Skeletal muscle satellite cell (primary cell): Measurements from ENCODE around the gene INPP5B.

Experiments
- H3K27me3 ChIP-seq: 2 replicates; pipeline ENCODE4 v1.7.0; 2013; ENCODE audit warnings: low read length; ENCODE audit not compliant: control insufficient read depth, insufficient read depth
- H3K36me3 ChIP-seq: 2 replicates; pipeline ENCODE4 v1.7.0; 2013; ENCODE audit warnings: mild to moderate bottlenecking, control low read depth, low read length; ENCODE audit not compliant: insufficient read depth
- H3K4me1 ChIP-seq: 2 replicates; pipeline ENCODE4 v1.7.0; 2013; ENCODE audit warnings: low read length; ENCODE audit not compliant: control insufficient read depth, insufficient read depth
- H3K4me2 ChIP-seq: 2 replicates; pipeline ENCODE4 v1.7.0; 2013; ENCODE audit warnings: mild to moderate bottlenecking, low read length
- H3K4me3 ChIP-seq: 2 replicates; pipeline ENCODE4 v1.7.0; 2013; ENCODE audit warnings: low read length
- H3K9ac ChIP-seq: 2 replicates; pipeline ENCODE4 v1.7.0; 2013; ENCODE audit warnings: mild to moderate bottlenecking, low read depth, low read length, moderate library complexity
- H3K9me3 ChIP-seq: replicated peaks from 2 replicates; pipeline ENCODE4 v1.7.0; 2013; ENCODE audit warnings: mild to moderate bottlenecking, control low read depth, low read length

INPP5B gene

GRCh38 chr1:37845049-37845646 is 101.7 kb downstream of the INPP5B start:
- peaks cover 37% of the 10 kb centered on the region for H3K36me3 ChIP-seq
- no peak overlapping the region for H3K4me2 ChIP-seq
- no peak overlapping the region for H3K9ac ChIP-seq
- no peaks in the 10 kb centered on the region for H3K27me3 ChIP-seq
- no peaks in the 10 kb centered on the region for H3K9me3 ChIP-seq
- no peak overlapping the region for H3K4me3 ChIP-seq
- no peaks in the 10 kb centered on the region for H3K4me1 ChIP-seq

DNA sequence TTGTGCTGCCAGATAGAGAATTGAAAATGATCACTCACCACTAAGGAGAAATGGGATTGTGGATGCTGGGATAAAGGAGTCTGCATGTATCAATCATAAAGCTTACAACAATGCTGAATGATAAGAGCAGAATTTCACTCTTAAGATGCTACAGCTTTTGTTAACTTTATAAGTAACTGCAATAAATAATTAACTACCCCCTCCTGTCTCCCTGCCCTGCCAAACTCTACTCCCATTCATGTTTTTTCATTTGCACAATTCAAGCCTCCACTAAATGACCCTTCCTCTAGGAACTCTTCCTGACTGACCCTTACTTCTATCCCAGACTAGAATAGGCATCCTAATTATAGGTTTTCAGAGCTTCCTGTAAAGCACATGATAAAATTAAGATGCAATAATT is 102.3 kb downstream of the INPP5B start:
- H3K4me1 ChIP-seq = no peaks in the 10 kb centered on the region
- H3K9me3 ChIP-seq = no peaks in the 10 kb centered on the region
- peaks cover 40% of the 10 kb centered on the region for H3K36me3 ChIP-seq
- no peak overlapping the region for H3K4me3 ChIP-seq
- no peak overlapping the region for H3K9ac ChIP-seq
- H3K4me2 ChIP-seq = no peak overlapping the region
- H3K27me3 ChIP-seq = no peaks in the 10 kb centered on the region

- Histone ChIP-seq H3K36me3 (peaks cover 52% of the 10 kb centered on the region), H3K9me3 (no peaks in the 10 kb centered on the region), H3K4me2 (no peak overlapping the region), H3K4me1 (no peaks in the 10 kb centered on the region), H3K9ac (no peak overlapping the region), H3K27me3 (no peaks in the 10 kb centered on the region), H3K4me3 (no peak overlapping the region)
Observed at GRCh38 chr1:37841652-37842051, 105.2 kb downstream of the INPP5B start.

DNA sequence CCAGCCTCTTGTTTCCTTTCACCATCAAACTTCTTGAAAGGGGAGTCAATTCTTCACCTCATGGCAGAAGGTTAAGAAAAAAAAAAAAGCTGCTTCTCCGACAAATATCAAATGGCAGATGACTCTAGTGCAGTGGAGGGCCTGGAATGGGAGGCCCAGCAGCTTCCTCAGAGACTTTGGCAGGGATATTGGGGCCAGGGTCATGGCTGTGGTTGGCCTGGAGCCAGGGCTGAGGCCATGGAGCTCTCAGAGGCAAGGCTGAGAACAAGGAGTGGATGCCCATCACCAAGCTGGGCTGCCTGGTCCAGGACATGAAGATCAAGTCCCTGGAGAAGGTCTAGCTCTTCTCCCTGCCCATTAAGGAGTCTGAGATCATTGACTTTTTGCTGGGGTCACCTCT is 106.1 kb downstream of the INPP5B start:
- no peaks in the 10 kb centered on the region for H3K9me3 ChIP-seq
- no peaks in the 10 kb centered on the region for H3K4me1 ChIP-seq
- H3K36me3 ChIP-seq = peaks cover 59% of the 10 kb centered on the region
- no peak overlapping the region for H3K9ac ChIP-seq
- no peaks in the 10 kb centered on the region for H3K27me3 ChIP-seq
- no peak overlapping the region for H3K4me3 ChIP-seq
- no peak overlapping the region for H3K4me2 ChIP-seq

- Histone ChIP-seq H3K4me3 (no peak overlapping the region), H3K36me3 (peaks cover 66% of the 10 kb centered on the region), H3K9ac (no peak overlapping the region), H3K9me3 (no peaks in the 10 kb centered on the region), H3K4me1 (no peaks in the 10 kb centered on the region), H3K27me3 (no peaks in the 10 kb centered on the region), H3K4me2 (no peak overlapping the region)
Observed at GRCh38 chr1:37839676-37840075, 107.2 kb downstream of the INPP5B start.

DNA sequence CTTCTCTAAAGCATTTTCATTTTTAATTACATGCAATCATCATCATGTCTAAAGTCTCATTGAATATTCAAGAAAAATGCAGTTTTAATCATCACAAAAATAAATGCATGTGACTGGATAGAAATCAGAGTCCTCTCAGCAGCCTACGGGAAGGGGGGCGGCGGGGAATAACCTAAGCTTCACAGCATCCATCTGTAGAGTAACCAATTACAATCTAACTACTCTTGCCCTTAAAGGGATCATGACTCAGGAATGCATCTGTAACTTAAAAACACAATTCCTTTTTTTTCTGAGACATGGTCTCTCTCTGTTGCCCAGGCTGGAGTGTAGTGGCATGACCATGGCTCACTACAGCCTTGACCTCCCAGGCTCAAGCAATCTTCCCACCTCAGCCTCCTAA is 110.1 kb downstream of the INPP5B start:
- no peaks in the 10 kb centered on the region for H3K4me1 ChIP-seq
- H3K36me3 ChIP-seq = peaks cover 78% of the 10 kb centered on the region
- no peak overlapping the region for H3K9ac ChIP-seq
- H3K27me3 ChIP-seq = no peaks in the 10 kb centered on the region
- no peaks in the 10 kb centered on the region for H3K9me3 ChIP-seq
- H3K4me3 ChIP-seq = no peak overlapping the region
- H3K4me2 ChIP-seq = no peak overlapping the region

DNA sequence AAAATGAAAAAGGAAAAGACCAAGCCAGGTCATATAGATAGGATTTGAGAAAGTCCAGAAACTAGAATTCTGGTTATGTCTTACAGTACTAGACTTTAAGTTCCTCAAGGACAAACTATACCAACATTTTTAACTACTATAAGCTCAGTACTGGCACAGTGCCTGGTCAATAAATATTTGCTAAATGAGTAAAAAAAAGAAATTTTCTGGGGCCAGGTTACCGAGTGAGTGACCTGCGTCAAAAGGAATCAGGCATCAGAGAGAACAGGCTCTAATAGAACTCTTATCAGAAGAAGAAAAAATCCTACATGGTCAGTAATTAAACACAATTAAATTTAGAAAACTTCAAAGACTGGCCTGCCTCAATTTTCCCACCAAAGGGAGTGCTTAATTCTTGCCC is 115.0 kb downstream of the INPP5B start:
- H3K36me3 ChIP-seq = peaks cover 58% of the 10 kb centered on the region

DNA sequence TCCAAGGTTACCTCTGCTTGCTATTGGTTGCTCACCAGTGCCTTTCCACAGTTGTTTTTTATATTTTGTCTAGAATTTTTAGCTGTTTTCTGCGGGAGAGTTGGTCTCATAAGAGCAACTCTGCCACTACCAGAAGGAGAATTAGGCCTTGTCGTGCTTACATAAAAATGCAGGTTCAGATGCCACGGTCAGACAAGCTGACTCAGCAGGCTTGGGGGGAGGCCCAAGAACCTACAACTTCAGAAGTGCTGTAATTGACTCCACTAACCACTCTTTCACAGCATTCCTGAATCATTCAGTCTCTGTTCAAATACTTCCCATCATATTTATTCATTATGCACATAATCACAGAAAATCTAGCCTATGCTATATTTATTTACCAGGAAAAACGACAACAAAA is 115.7 kb downstream of the INPP5B start:
- H3K9me3 ChIP-seq = no peaks in the 10 kb centered on the region
- H3K9ac ChIP-seq = no peak overlapping the region
- H3K4me2 ChIP-seq = no peak overlapping the region
- H3K36me3 ChIP-seq = peaks cover 59% of the 10 kb centered on the region
- H3K27me3 ChIP-seq = no peaks in the 10 kb centered on the region
- H3K4me1 ChIP-seq = peaks cover under 1% of the 10 kb centered on the region
- no peak overlapping the region for H3K4me3 ChIP-seq

More for the DNA sequence above, 115.0 kb downstream of the INPP5B start:
- Histone ChIP-seq H3K4me3 (no peak overlapping the region), H3K27me3 (no peaks in the 10 kb centered on the region), H3K4me1 (no peaks in the 10 kb centered on the region), H3K9me3 (no peaks in the 10 kb centered on the region), H3K9ac (no peak overlapping the region), H3K4me2 (no peak overlapping the region)

- H3K9ac ChIP-seq = no peak overlapping the region
- no peaks in the 10 kb centered on the region for H3K9me3 ChIP-seq
- H3K27me3 ChIP-seq = no peaks in the 10 kb centered on the region
- peaks cover 5% of the 10 kb centered on the region for H3K4me1 ChIP-seq
- no peak overlapping the region for H3K4me3 ChIP-seq
- no peak overlapping the region for H3K4me2 ChIP-seq
- peaks cover 51% of the 10 kb centered on the region for H3K36me3 ChIP-seq
Observed at GRCh38 chr1:37828410-37829074, 118.3 kb downstream of the INPP5B start.

DNA sequence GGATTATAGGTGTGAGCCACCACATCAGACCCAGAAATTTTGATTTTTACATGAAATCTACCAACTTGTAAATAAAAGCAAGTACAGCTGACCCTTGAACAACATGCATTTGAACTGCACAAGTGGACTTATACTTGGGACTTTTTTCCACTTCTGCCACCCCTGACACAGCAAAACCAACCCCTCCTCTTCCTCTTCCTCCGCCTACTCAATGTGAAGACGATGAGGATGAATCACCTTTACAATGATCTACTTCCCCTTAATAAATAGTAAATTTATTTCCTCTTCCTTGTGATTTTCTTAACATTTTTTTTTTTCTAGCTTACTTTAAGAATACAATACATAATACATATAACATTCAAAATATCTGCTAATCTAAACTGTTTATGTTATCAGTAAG is 121.3 kb downstream of the INPP5B start:
- Histone ChIP-seq H3K9me3 (no peaks in the 10 kb centered on the region), H3K4me1 (peaks cover 5% of the 10 kb centered on the region), H3K36me3 (peaks cover 57% of the 10 kb centered on the region), H3K27me3 (no peaks in the 10 kb centered on the region), H3K9ac (no peak overlapping the region), H3K4me3 (no peak overlapping the region), H3K4me2 (no peak overlapping the region)

- H3K9ac ChIP-seq = no peak overlapping the region
- H3K9me3 ChIP-seq = no peaks in the 10 kb centered on the region
- peaks cover 66% of the 10 kb centered on the region for H3K36me3 ChIP-seq
- H3K4me2 ChIP-seq = no peak overlapping the region
- H3K4me1 ChIP-seq = peaks cover 5% of the 10 kb centered on the region
- no peak overlapping the region for H3K4me3 ChIP-seq
- H3K27me3 ChIP-seq = no peaks in the 10 kb centered on the region
Observed at GRCh38 chr1:37824001-37824400, 122.9 kb downstream of the INPP5B start.
